Endothelial cell of umbilical vein (primary cell): ENCODE data around the gene UVRAG. TPM values are rescaled to one million over a fixed set of nuclear protein-coding genes. Genes with fewer than 3 reads are reported as not detected.

Experiments
- BruUV-seq: library from RNA; stranded (reverse); fragments of 400-500 nt; replicated peaks from 2 replicates; lab custom pipeline; 2021; lab: Mats Ljungman, UMichigan
- CTCF ChIA-PET: fragments of 300-600, 350-600 bp; sonication (Branson Sonifier 250); formaldehyde crosslinking; loops from one replicate; lab custom pipeline; 2021; ENCODE audit warnings: antibody characterized with exemption, inconsistent platforms; lab: Charles Lee
- POLR2A ChIA-PET: fragments of 300-600, 350-600 bp; sonication (Branson Sonifier 250); formaldehyde crosslinking; loops from one replicate; lab custom pipeline; 2021; ENCODE audit warnings: antibody characterized with exemption, inconsistent platforms; lab: Charles Lee
- DNase-seq: peaks from one replicate; pipeline ENCODE4 v3.0.0-alpha.2; 2011; ENCODE audit warnings: low read depth, low spot score
- FAIRE-seq: peaks from 2 replicates; lab custom pipeline; 2011; peaks lifted over from hg19 to GRCh38; lab: Jason Lieb, UNC
- H2AFZ ChIP-seq: 2 replicates; pipeline ENCODE4 v1.6.0; 2012; ENCODE audit warnings: low read depth, low read length, control low read depth, inconsistent platforms
- H3K27ac ChIP-seq: 2 replicates; pipeline ENCODE4 v1.5.1; 2011; ENCODE audit warnings: low read depth, mild to moderate bottlenecking, control low read depth, low read length, moderate library complexity; ENCODE audit not compliant: insufficient read depth
- H3K27me3 ChIP-seq, 2 experiments: 2 replicates each; pipeline versions ENCODE4 v1.6.0 to v1.6.1; 2011; ENCODE audit warnings: low read length in 2 of 2, mixed read lengths in 1 of 2; ENCODE audit not compliant: control insufficient read depth in 2 of 2, insufficient read depth in 2 of 2
- H3K36me3 ChIP-seq, 2 experiments: 2 replicates in 1 of 2; 3 replicates in 1 of 2; pipeline ENCODE4 v1.5.1; 2011; ENCODE audit warnings: low read length in 2 of 2, mild to moderate bottlenecking in 1 of 2, moderate library complexity in 1 of 2; ENCODE audit not compliant: control insufficient read depth in 2 of 2, insufficient read depth in 2 of 2; ENCODE audit errors: extremely low read depth in 1 of 2
- H3K4me1 ChIP-seq: 3 replicates; pipeline ENCODE4 v1.5.1; 2011; ENCODE audit warnings: mild to moderate bottlenecking, low read length; ENCODE audit not compliant: control insufficient read depth, insufficient read depth; ENCODE audit errors: extremely low read depth
- H3K4me2 ChIP-seq: 2 replicates; pipeline ENCODE4 v1.6.1; 2011; ENCODE audit warnings: low read length, control low read depth, mixed read lengths; ENCODE audit not compliant: insufficient read depth
- H3K4me3 ChIP-seq, 3 experiments: fragments of 200-600 bp in 1 of 3; sonication (generic), shearing (Covaris generic) in 1 of 3; replicated peaks in 1 of 3; 2 replicates each; pipeline ENCODE4 v1.5.1; 2011 to 2016; ENCODE audit warnings: control low read depth in 3 of 3, low read length in 3 of 3, mild to moderate bottlenecking in 2 of 3, inconsistent platforms in 1 of 3, low read depth in 1 of 3, moderate library complexity in 1 of 3; ENCODE audit not compliant: insufficient read depth in 1 of 3
- H3K79me2 ChIP-seq: 2 replicates; pipeline ENCODE4 v1.6.0; 2012; ENCODE audit warnings: low read length, inconsistent platforms; ENCODE audit not compliant: control insufficient read depth, insufficient read depth
- H3K9ac ChIP-seq: replicated peaks from 2 replicates; pipeline ENCODE3; 2011; ENCODE audit warnings: low read length, control low read depth; ENCODE audit not compliant: insufficient read depth; ENCODE audit errors: extremely low read depth
- H3K9me1 ChIP-seq: replicated peaks from 3 replicates; pipeline ENCODE4 v1.6.0; 2011; ENCODE audit warnings: mild to moderate bottlenecking, low read length; ENCODE audit not compliant: control insufficient read depth, insufficient read depth; ENCODE audit errors: extremely low read depth
- H3K9me3 ChIP-seq: replicated peaks from 2 replicates; pipeline ENCODE4 v1.5.1; 2012; ENCODE audit warnings: low read length, inconsistent platforms; ENCODE audit not compliant: control insufficient read depth, insufficient read depth
- H4K20me1 ChIP-seq: replicated peaks from 2 replicates; pipeline ENCODE3; 2011; ENCODE audit warnings: mild to moderate bottlenecking, low read length; ENCODE audit not compliant: control insufficient read depth, insufficient read depth; ENCODE audit errors: extremely low read depth
- EZH2 ChIP-seq: IDR thresholded peaks from 2 replicates; pipeline ENCODE4 v1.6.1; 2012; ENCODE audit warnings: borderline replicate concordance, low read depth, mild to moderate bottlenecking, moderate library complexity, low read length, inconsistent platforms; ENCODE audit not compliant: severe bottlenecking
- FOS ChIP-seq: IDR thresholded peaks from 2 replicates; pipeline ENCODE4 v1.6.1; 2011; ENCODE audit warnings: mild to moderate bottlenecking, low read length, moderate library complexity, borderline replicate concordance; ENCODE audit not compliant: insufficient read depth
- GATA2 ChIP-seq: IDR thresholded peaks from 2 replicates; pipeline ENCODE4 v1.7.0; 2011; ENCODE audit warnings: low read depth, mild to moderate bottlenecking, moderate library complexity, mixed read lengths, low read length; ENCODE audit not compliant: insufficient read length, insufficient read depth
- JUN ChIP-seq: IDR thresholded peaks from 2 replicates; pipeline ENCODE4 v1.6.1; 2011; ENCODE audit warnings: borderline replicate concordance, low read depth; ENCODE audit not compliant: insufficient read length, insufficient read depth
- MYC ChIP-seq: IDR thresholded peaks from one replicate; pipeline ENCODE4 v1.6.1; 2011; ENCODE audit warnings: mild to moderate bottlenecking, low read depth, low read length
- POLR2A ChIP-seq: IDR thresholded peaks from 2 replicates; pipeline ENCODE4 v1.6.1; 2012; ENCODE audit warnings: low read depth, mild to moderate bottlenecking, control low read depth, low read length
- POLR2AphosphoS5 ChIP-seq: IDR thresholded peaks from 2 replicates; pipeline ENCODE4 v1.6.1; 2012; ENCODE audit warnings: low read depth, mild to moderate bottlenecking, control low read depth, low read length, moderate library complexity; ENCODE audit not compliant: insufficient read depth
- dilution Hi-C: fragments of 300-500 bp; cut with MboI; formaldehyde crosslinking; loops from one replicate; pipeline ENCODE4 v1.15.0; 2019; ENCODE audit warnings: low sequenced_read_pairs; ENCODE audit not compliant: extremely low pct_ligation_motif_present
- intact Hi-C: fragments of 100-400 bp; cut with micrococcal nuclease; formaldehyde crosslinking; loops from one replicate; pipeline ENCODE4 v1.10.0; 2022
- polyA plus RNA-seq, 4 experiments: library from polyadenylated mRNA; depleted of rRNA in 3 of 4; stranded (reverse) in 3 of 4; unstranded in 1 of 4; fragments of >200 nt; gene quantifications; 2 replicates each; pipeline versions ENCODE4 v1.2.1 to v1.2.3, GENCODE V29; 2011 to 2012; ENCODE audit warnings: missing spikeins in 1 of 4
- total RNA-seq: library from RNA; stranded (reverse); gene quantifications from 2 replicates; pipeline ENCODE4 v1.2.3, GENCODE V29; 2021
- TF ChIP-seq, protein P1 (sequence below), 2 donors: IDR thresholded peaks; 1 replicate in 1 of 2; 2 replicates in 1 of 2; pipeline ENCODE4 v1.5.1; 2011; ENCODE audit warnings: low read length in 2 of 2, mild to moderate bottlenecking in 2 of 2, moderate library complexity in 2 of 2, control low read depth in 1 of 2, inconsistent platforms in 1 of 2, low read depth in 1 of 2; ENCODE audit not compliant: insufficient read depth in 1 of 2; ENCODE audit errors: extremely low read depth in 1 of 2
- TF ChIP-seq, protein P2 (sequence below): IDR thresholded peaks from 2 replicates; pipeline ENCODE4 v1.6.1; 2011; ENCODE audit not compliant: insufficient read depth, insufficient read length

The UVRAG gene
- total and polyA plus RNA-seq, 2 donors (not counting 3 experiments of a cell fraction or from before 2014, with no cell fraction given) = 21.2 to 65.6 TPM

DNA sequence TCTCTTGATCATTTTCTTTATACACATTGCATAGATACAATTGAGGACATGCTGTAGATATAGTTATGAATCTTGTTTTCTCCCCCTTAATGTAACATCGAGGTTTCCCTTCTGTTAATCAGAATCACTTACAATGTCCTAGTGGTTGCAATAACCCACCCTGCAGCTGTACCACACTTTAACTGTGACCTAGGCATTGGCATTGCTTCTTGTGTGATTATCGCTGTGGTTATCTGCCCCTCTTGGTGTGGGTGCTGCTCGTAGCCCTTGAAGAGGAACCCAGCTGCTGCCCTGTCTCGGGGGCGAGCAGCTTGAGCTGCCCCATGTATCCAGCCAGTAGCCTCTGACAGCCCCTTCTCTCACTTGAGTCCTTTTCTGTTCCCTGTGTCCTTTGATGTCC, 44.9 kb upstream of the UVRAG start:
- H3K9me3 ChIP-seq = no peaks in the 10 kb centered on the region
- no peaks in the 10 kb centered on the region for H3K79me2 ChIP-seq
- CTCF ChIA-PET = interaction anchor here (0.8 to 1.8 kb wide), 5 partner anchors 8 to 47 kb away, joined by 3 to 6 read pairs (median 3); no protein-coding TSS in a partner anchor
- H3K36me3 ChIP-seq = no peaks in the 10 kb centered on the region
- no TSS peak for BruUV-seq
- dilution Hi-C loops = no loop called here
- DNase-seq (no peak), FAIRE-seq (no peak)
- TF ChIP-seq EZH2 (no peak), FOS (no peak), MYC (no peak), GATA2 (no peak), POLR2A (no peak), POLR2AphosphoS5 (no peak), JUN (no peak)
- TF ChIP-seq, protein P1, sequence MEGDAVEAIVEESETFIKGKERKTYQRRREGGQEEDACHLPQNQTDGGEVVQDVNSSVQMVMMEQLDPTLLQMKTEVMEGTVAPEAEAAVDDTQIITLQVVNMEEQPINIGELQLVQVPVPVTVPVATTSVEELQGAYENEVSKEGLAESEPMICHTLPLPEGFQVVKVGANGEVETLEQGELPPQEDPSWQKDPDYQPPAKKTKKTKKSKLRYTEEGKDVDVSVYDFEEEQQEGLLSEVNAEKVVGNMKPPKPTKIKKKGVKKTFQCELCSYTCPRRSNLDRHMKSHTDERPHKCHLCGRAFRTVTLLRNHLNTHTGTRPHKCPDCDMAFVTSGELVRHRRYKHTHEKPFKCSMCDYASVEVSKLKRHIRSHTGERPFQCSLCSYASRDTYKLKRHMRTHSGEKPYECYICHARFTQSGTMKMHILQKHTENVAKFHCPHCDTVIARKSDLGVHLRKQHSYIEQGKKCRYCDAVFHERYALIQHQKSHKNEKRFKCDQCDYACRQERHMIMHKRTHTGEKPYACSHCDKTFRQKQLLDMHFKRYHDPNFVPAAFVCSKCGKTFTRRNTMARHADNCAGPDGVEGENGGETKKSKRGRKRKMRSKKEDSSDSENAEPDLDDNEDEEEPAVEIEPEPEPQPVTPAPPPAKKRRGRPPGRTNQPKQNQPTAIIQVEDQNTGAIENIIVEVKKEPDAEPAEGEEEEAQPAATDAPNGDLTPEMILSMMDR (IDR thresholded peaks at IDR 0.05; ENCODE audit: extremely low read depth in 1 of 2, insufficient read depth in 1 of 2, low read depth in 1 of 2, low read length in 2 of 2) = no peak
- TF ChIP-seq, protein P2, sequence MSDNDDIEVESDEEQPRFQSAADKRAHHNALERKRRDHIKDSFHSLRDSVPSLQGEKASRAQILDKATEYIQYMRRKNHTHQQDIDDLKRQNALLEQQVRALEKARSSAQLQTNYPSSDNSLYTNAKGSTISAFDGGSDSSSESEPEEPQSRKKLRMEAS = no peak
- no peak overlapping the region for H3K4me3 ChIP-seq
- no peaks in the 10 kb centered on the region for H3K9me1 ChIP-seq
- peaks cover 9% of the 10 kb centered on the region for H3K4me1 ChIP-seq
- no peak overlapping the region for H3K9ac ChIP-seq
- H4K20me1 ChIP-seq = no peaks in the 10 kb centered on the region
- H3K27me3 ChIP-seq = peaks cover 19 to 25% of the 10 kb centered on the region in 2 experiments
- H3K27ac ChIP-seq = no peak overlapping the region
- intact Hi-C loops = no loop called here
- H3K4me2 ChIP-seq = no peak overlapping the region
- H2AFZ ChIP-seq = no peak overlapping the region
- POLR2A ChIA-PET = no interaction called here
